ENCODE results near the gene PCCA. TPM values are rescaled to one million over a fixed set of nuclear protein-coding genes. Genes with fewer than 3 reads are reported as not detected.
"Not testable (repeated sequence)": the region's sequence is repeated elsewhere in the genome, so short reads cannot be mapped to it uniquely, and the experiment has no call there.

PCCA gene
- total RNA-seq, 5 donors from 2014 or later (not counting 1 experiment from before 2014, with no cell fraction given) = 7.6 to 16.8 (median 10.2) TPM

DNA sequence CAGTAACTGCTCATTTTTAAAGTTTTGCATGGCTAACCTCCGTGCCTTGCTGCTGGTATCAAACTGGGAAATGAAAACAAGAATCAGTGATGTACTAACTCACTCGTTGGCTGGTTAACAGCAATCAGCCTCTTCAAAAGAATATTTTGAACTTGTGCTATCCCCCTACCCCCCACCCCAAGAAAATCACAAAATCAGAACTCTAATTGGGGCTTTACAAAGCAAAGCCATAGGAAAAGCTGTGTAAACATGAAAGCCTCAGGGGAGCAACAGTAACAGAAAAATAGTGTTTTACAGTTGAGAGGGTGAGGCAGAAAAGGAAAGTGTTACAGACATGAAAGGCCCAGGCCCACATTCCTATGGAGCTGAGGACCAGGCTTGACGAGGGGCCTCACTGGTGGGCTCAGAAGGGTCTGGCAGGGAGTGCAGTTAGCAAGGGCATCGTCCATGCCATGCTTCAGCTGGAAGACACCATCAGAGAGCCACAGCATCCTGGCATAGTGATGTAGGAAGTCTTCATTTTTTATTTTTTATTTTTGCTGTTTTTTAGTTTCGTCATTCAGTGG lies 217.6 kb downstream of the PCCA start:
- CTCF ChIA-PET = no interaction called here
- Histone ChIP-seq H3K4me3 (ENCODE audit: control insufficient read depth in 1 of 2, extremely low read depth in 1 of 2, low read length in 1 of 2) (no peak overlapping the region), H3K27me3 (replicated peaks in 1 of 2; ENCODE audit: control insufficient read depth in 2 of 2, extremely low read depth in 1 of 2, insufficient read depth in 2 of 2, low read length in 1 of 2) (no peaks in the 10 kb centered on the region), H3K36me3 (ENCODE audit: control insufficient read depth in 2 of 2, extremely low read depth in 1 of 2, insufficient read depth in 1 of 2, low read length in 1 of 2) (peaks cover 0 to 3% of the 10 kb centered on the region in 2 donors), H3K27ac (ENCODE audit: low read length) (no peak overlapping the region), H3K9me3 (no peaks in the 10 kb centered on the region), H3K4me1 (ENCODE audit: control insufficient read depth in 1 of 2, extremely low read depth in 1 of 2, insufficient read depth in 2 of 2, low read length in 2 of 2) (no peaks in the 10 kb centered on the region)
- Mint-ChIP-seq H3K9me3 (no peaks in the 10 kb centered on the region), H3K4me1 (no peaks in the 10 kb centered on the region), H3K4me3 (no peak overlapping the region), H3K27ac (no peak overlapping the region), H3K36me3 (peaks cover 22% of the 10 kb centered on the region), H3K27me3 (no peaks in the 10 kb centered on the region)
- no peak for DNase-seq
- no peak for ATAC-seq (replicated peaks in 1 of 4)
- 100% methylated on average over 4 of the region's 5 CpGs for WGBS (ENCODE audit: insufficient coverage)
- POLR2A ChIA-PET = interaction anchor here in 1 of 2 donors (0.6 kb wide), 1 partner anchor 21 kb away, joined by 3 read pairs; no protein-coding TSS in a partner anchor

DNA sequence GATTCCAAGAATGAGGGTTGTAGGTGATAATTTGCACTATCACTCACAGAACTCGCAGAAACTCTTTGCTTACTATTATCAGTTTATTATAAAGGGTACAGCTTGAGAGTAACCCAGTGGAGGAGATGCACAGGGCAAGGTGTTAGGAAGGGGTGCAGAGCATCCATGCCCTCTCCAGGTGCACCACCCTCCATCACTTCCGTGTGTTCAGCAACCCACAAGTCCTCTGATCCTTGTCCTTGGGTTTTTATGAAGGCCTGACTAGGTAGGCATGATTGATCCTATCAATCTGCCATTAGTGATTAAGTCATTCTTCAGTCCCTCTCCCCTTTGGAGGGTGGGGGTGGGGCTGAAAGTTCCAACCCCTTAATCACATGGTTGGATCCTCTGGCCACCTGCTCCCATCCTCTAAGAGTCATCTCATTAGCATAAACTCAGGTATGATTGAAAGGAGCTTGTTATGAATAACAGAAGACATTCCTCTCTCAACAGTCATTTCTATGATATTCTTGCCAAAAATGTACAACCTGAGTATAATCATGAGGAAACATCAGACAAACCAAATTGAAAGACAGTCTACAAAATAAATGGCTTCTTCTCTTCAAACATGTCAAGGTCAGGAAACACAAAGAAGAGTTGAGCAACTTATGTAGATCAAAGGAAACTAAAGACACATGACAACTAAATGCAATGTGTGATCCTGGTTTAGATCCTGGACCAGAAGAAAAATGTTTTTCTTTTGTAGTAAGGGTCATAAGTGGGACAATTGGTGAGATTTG lies 225.4 kb downstream of the PCCA start:
- H3K4me3 Mint-ChIP-seq = no peak overlapping the region
- no peak overlapping the region for H3K27ac Mint-ChIP-seq
- CTCF ChIA-PET = no interaction called here
- Histone ChIP-seq H3K36me3 (ENCODE audit: control insufficient read depth in 2 of 2, extremely low read depth in 1 of 2, insufficient read depth in 1 of 2, low read length in 1 of 2) (peaks cover 0 to 3% of the 10 kb centered on the region in 2 donors), H3K4me1 (ENCODE audit: control insufficient read depth in 1 of 2, extremely low read depth in 1 of 2, insufficient read depth in 2 of 2, low read length in 2 of 2) (no peaks in the 10 kb centered on the region), H3K27me3 (replicated peaks in 1 of 2; ENCODE audit: control insufficient read depth in 2 of 2, extremely low read depth in 1 of 2, insufficient read depth in 2 of 2, low read length in 1 of 2) (no peaks in the 10 kb centered on the region), H3K27ac (ENCODE audit: low read length) (no peak overlapping the region), H3K4me3 (ENCODE audit: control insufficient read depth in 1 of 2, extremely low read depth in 1 of 2, low read length in 1 of 2) (no peak overlapping the region), H3K9me3 (no peaks in the 10 kb centered on the region)
- peaks cover 50% of the 10 kb centered on the region for H3K36me3 Mint-ChIP-seq
- DNase-seq (no peak), ATAC-seq (replicated peaks in 1 of 4) (no peak)
- POLR2A ChIA-PET = no interaction called here
- H3K9me3 Mint-ChIP-seq = peaks cover 0 to 20% (median 5%) of the 10 kb centered on the region in 3 donors
- no peaks in the 10 kb centered on the region for H3K4me1 Mint-ChIP-seq
- H3K27me3 Mint-ChIP-seq = no peaks in the 10 kb centered on the region
- no CpG with 5 or more reads among the region's 2 CpGs for WGBS (ENCODE audit: insufficient coverage)

DNA sequence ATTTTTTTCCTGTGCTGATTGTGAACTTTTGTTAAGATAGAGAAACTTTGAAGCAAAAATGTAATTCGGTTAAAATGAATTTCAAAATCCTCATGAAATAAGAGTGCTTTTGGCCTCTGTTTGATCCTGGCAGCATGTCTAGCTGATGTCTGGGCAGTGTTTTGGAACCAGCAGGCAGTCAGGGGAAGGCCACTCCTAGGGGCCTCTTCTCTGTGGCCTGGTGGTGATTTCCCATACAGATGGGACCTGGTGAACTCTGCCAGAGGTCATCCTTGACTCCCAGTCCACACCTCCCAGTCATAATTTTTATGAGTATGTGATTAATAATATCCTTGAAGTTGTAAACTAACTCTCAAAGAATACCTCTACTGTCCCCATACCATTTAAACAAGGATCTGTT lies 226.6 kb downstream of the PCCA start:
- Mint-ChIP-seq H3K27me3 (no peaks in the 10 kb centered on the region), H3K4me3 (no peak overlapping the region), H3K9me3 (peaks cover 0 to 20% (median 7%) of the 10 kb centered on the region in 3 donors), H3K27ac (no peak overlapping the region), H3K36me3 (peaks cover 47% of the 10 kb centered on the region), H3K4me1 (no peaks in the 10 kb centered on the region)
- ATAC-seq (replicated peaks in 1 of 4) (no peak), DNase-seq (no peak)
- Histone ChIP-seq H3K36me3 (ENCODE audit: control insufficient read depth in 2 of 2, extremely low read depth in 1 of 2, insufficient read depth in 1 of 2, low read length in 1 of 2) (peaks cover 0 to 3% of the 10 kb centered on the region in 2 donors), H3K27me3 (replicated peaks in 1 of 2; ENCODE audit: control insufficient read depth in 2 of 2, extremely low read depth in 1 of 2, insufficient read depth in 2 of 2, low read length in 1 of 2) (no peaks in the 10 kb centered on the region), H3K27ac (ENCODE audit: low read length) (no peak overlapping the region), H3K4me3 (ENCODE audit: control insufficient read depth in 1 of 2, extremely low read depth in 1 of 2, low read length in 1 of 2) (no peak overlapping the region), H3K9me3 (no peaks in the 10 kb centered on the region), H3K4me1 (ENCODE audit: control insufficient read depth in 1 of 2, extremely low read depth in 1 of 2, insufficient read depth in 2 of 2, low read length in 2 of 2) (no peaks in the 10 kb centered on the region)
- ChIA-PET POLR2A (no interaction called here), CTCF (no interaction called here)
- 100% methylated on average over 1 of the region's 1 CpG for WGBS (ENCODE audit: insufficient coverage)

DNA sequence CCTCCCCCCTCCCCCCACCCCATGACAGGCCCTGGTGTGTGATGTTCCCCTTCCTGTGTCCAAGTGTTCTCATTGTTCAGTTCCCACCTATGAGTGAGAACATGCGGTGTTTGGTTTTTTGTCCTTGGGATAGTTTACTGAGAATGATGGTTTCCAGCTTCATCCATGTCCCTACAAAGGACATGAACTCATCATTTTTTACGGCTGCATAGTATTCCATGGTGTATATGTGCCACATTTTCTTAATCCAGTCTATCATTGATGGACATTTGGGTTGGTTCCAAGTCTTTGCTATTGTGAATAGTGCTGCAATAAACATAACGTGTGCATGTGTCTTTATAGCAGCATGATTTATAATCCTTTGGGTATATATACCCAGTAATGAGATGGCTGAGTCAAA lies 229.6 kb downstream of the PCCA start:
- H3K9me3 ChIP-seq; H3K4me3 Mint-ChIP-seq; POLR2A ChIA-PET; H3K36me3 ChIP-seq (ENCODE audit: control insufficient read depth in 2 of 2, extremely low read depth in 1 of 2, insufficient read depth in 1 of 2, low read length in 1 of 2); H3K27me3 ChIP-seq (replicated peaks in 1 of 2; ENCODE audit: control insufficient read depth in 2 of 2, extremely low read depth in 1 of 2, insufficient read depth in 2 of 2, low read length in 1 of 2); H3K4me1 ChIP-seq (ENCODE audit: control insufficient read depth in 1 of 2, extremely low read depth in 1 of 2, insufficient read depth in 2 of 2, low read length in 2 of 2); DNase-seq; H3K9me3 Mint-ChIP-seq; CTCF ChIA-PET; H3K27me3 Mint-ChIP-seq; H3K27ac Mint-ChIP-seq; H3K27ac ChIP-seq (ENCODE audit: low read length); H3K4me3 ChIP-seq (ENCODE audit: control insufficient read depth in 1 of 2, extremely low read depth in 1 of 2, low read length in 1 of 2); ATAC-seq (replicated peaks in 1 of 4); H3K4me1 Mint-ChIP-seq: not testable (repeated sequence)
- peaks cover 50% of the 10 kb centered on the region for H3K36me3 Mint-ChIP-seq
- no CpG with 5 or more reads among the region's 3 CpGs for whole genome bisulfite sequencing (ENCODE audit: insufficient coverage)

DNA sequence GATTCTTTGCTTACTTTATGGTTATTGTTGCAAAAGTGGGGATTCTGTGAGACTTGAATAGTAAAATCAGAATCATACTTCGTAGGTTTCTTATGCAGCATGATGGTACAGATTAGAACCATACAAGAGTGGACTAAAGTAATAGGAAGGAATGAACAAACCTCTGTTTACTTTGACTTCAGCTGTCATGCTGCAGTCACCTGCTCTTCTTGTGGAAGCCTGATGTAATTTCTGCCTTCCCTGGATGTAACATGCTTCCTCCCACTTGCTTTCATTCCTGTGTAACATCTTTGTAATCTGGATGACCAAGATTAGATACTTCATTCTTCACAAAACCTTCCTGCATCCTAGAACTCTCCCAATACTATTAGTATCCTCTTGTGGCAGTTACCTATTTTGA lies 235.0 kb downstream of the PCCA start:
- peaks cover 0 to 2% (median 0%) of the 10 kb centered on the region in 3 donors for H3K9me3 Mint-ChIP-seq
- no peaks in the 10 kb centered on the region for H3K4me1 Mint-ChIP-seq
- ATAC-seq (replicated peaks in 1 of 4) (no peak), DNase-seq (no peak)
- no peak overlapping the region for H3K4me3 Mint-ChIP-seq
- Histone ChIP-seq H3K27me3 (replicated peaks in 1 of 2; ENCODE audit: control insufficient read depth in 2 of 2, extremely low read depth in 1 of 2, insufficient read depth in 2 of 2, low read length in 1 of 2) (no peaks in the 10 kb centered on the region), H3K36me3 (ENCODE audit: control insufficient read depth in 2 of 2, extremely low read depth in 1 of 2, insufficient read depth in 1 of 2, low read length in 1 of 2) (no peaks in the 10 kb centered on the region), H3K4me3 (ENCODE audit: control insufficient read depth in 1 of 2, extremely low read depth in 1 of 2, low read length in 1 of 2) (no peak overlapping the region), H3K27ac (ENCODE audit: low read length) (no peak overlapping the region), H3K4me1 (ENCODE audit: control insufficient read depth in 1 of 2, extremely low read depth in 1 of 2, insufficient read depth in 2 of 2, low read length in 2 of 2) (no peaks in the 10 kb centered on the region), H3K9me3 (no peaks in the 10 kb centered on the region)
- ChIA-PET POLR2A (no interaction called here), CTCF (no interaction called here)
- H3K27me3 Mint-ChIP-seq = no peaks in the 10 kb centered on the region
- H3K27ac Mint-ChIP-seq = no peak overlapping the region
- peaks cover 58% of the 10 kb centered on the region for H3K36me3 Mint-ChIP-seq
- WGBS (ENCODE audit: insufficient coverage) = no CpG with 5 or more reads among the region's 1 CpG

DNA sequence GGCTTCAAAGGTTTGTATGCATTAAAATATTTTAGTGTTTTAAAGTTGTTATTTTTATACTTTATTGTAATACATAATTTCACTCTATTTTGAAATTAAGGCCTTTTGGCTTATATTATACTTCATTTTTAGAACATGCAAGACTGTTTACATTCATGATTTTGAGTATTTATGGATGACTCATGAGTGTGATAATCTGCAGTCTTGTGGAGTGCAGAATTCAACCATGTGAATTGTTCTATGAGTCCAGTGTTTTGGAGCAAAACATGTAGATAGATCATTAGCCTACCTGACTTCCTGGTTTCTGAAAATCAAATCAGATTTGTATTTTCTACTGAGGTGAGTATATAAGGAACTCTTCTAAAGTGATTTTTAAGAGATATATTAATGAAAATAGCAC lies 241.8 kb downstream of the PCCA start:
- POLR2A ChIA-PET = no interaction called here
- Histone ChIP-seq H3K4me1 (ENCODE audit: control insufficient read depth in 1 of 2, extremely low read depth in 1 of 2, insufficient read depth in 2 of 2, low read length in 2 of 2) (no peaks in the 10 kb centered on the region), H3K27me3 (replicated peaks in 1 of 2; ENCODE audit: control insufficient read depth in 2 of 2, extremely low read depth in 1 of 2, insufficient read depth in 2 of 2, low read length in 1 of 2) (no peaks in the 10 kb centered on the region), H3K9me3 (peaks cover 3% of the 10 kb centered on the region), H3K4me3 (ENCODE audit: control insufficient read depth in 1 of 2, extremely low read depth in 1 of 2, low read length in 1 of 2) (no peak overlapping the region), H3K36me3 (ENCODE audit: control insufficient read depth in 2 of 2, extremely low read depth in 1 of 2, insufficient read depth in 1 of 2, low read length in 1 of 2) (no peaks in the 10 kb centered on the region), H3K27ac (ENCODE audit: low read length) (no peak overlapping the region)
- no peaks in the 10 kb centered on the region for H3K27me3 Mint-ChIP-seq
- DNase-seq = no peak
- CTCF ChIA-PET = no interaction called here
- peaks cover 0 to 8% (median 0%) of the 10 kb centered on the region in 3 donors for H3K4me1 Mint-ChIP-seq
- ATAC-seq (replicated peaks in 1 of 4) = no peak
- H3K36me3 Mint-ChIP-seq = peaks cover 56% of the 10 kb centered on the region
- no peak overlapping the region for H3K27ac Mint-ChIP-seq
- H3K4me3 Mint-ChIP-seq = no peak overlapping the region
- peaks cover 0 to 10% (median 6%) of the 10 kb centered on the region in 3 donors for H3K9me3 Mint-ChIP-seq

All from T-cell (primary cell).